Mesothelial cell of epicardium (in vitro differentiated cells): ENCODE results near the gene YBEY. TPM values are rescaled to one million over a fixed set of nuclear protein-coding genes. Genes with fewer than 3 reads are reported as not detected.

Experiments
- DNase-seq, 2 experiments: peaks; one replicate each; pipeline ENCODE4 v3.0.0; 2021; ENCODE audit warnings: low spot score in 2 of 2; ENCODE audit not compliant: unreplicated experiment in 2 of 2
- H3K27ac Mint-ChIP-seq: 2 replicates; pipeline ENCODE4 v1.8.0; 2021; ENCODE audit warnings: mixed read lengths
- H3K27me3 Mint-ChIP-seq: 2 replicates; pipeline ENCODE4 v1.8.0; 2021; ENCODE audit warnings: low read depth, mixed read lengths
- H3K36me3 Mint-ChIP-seq: 2 replicates; pipeline ENCODE4 v1.8.0; 2021; ENCODE audit warnings: mixed read lengths
- H3K4me1 Mint-ChIP-seq: 2 replicates; pipeline ENCODE4 v1.8.0; 2021; ENCODE audit warnings: mixed read lengths
- H3K4me3 Mint-ChIP-seq: 2 replicates; pipeline ENCODE4 v1.8.0; 2021; ENCODE audit warnings: mild to moderate bottlenecking, moderate library complexity, mixed read lengths
- H3K9me3 Mint-ChIP-seq: 2 replicates; pipeline ENCODE4 v1.8.0; 2021; ENCODE audit warnings: mixed read lengths
- CTCF ChIP-seq: fragments of 200-600 bp; sonication (generic); IDR thresholded peaks from one replicate; pipeline ENCODE4 v1.5.0; 2021; ENCODE audit warnings: antibody characterized with exemption; ENCODE audit not compliant: unreplicated experiment
- total RNA-seq: library from RNA; stranded (reverse); gene quantifications from 3 replicates; pipeline ENCODE4 v1.2.1, GENCODE V29; 2021

YBEY gene
- total RNA-seq, 1 donor from 2014 or later, result 18.4 TPM

- no peak overlapping the region for H3K27ac Mint-ChIP-seq
- no peak overlapping the region for H3K4me3 Mint-ChIP-seq
- H3K9me3 Mint-ChIP-seq, result no peaks in the 10 kb centered on the region
- TF ChIP-seq CTCF, result no peak
- H3K27me3 Mint-ChIP-seq, result no peaks in the 10 kb centered on the region
- DNase-seq, result no peak
- H3K36me3 Mint-ChIP-seq, result peaks cover 29% of the 10 kb centered on the region
- no peaks in the 10 kb centered on the region for H3K4me1 Mint-ChIP-seq
Observed at GRCh38 chr21:46346296-46347202, 60.4 kb downstream of the YBEY start.

GRCh38 chr21:46347203-46347550, 61.0 kb downstream of the YBEY start:
- peaks cover 29% of the 10 kb centered on the region for H3K36me3 Mint-ChIP-seq
- no peaks in the 10 kb centered on the region for H3K27me3 Mint-ChIP-seq
- H3K27ac Mint-ChIP-seq, result no peak overlapping the region
- no peaks in the 10 kb centered on the region for H3K9me3 Mint-ChIP-seq
- H3K4me3 Mint-ChIP-seq, result no peak overlapping the region
- TF ChIP-seq CTCF, result no peak
- no peak for DNase-seq
- H3K4me1 Mint-ChIP-seq, result no peaks in the 10 kb centered on the region

Other genes with a start within 250 kb of the YBEY start
- gene COL6A2, start 188.2 kb upstream of the YBEY start, total RNA-seq, result 846 to 986 TPM (median 933 TPM) in 3 replicates
- 8.8 to 12.5 TPM (median 9.6 TPM) in 3 replicates for gene FTCD, start 130.8 kb upstream of the YBEY start, total RNA-seq
- gene SPATC1L, start 101.9 kb upstream of the YBEY start, total RNA-seq, result 27.5 to 28.1 TPM (median 27.6 TPM) in 3 replicates
- gene LSS, start 57.6 kb upstream of the YBEY start, total RNA-seq, result 78.2 to 85.8 TPM (median 80.6 TPM) in 3 replicates
- 138 to 150 TPM (median 139 TPM) in 3 replicates for gene MCM3AP, start 731 bp upstream of the YBEY start, total RNA-seq
- gene C21orf58, start 37.5 kb downstream of the YBEY start, total RNA-seq, result 20.0 to 20.7 TPM (median 20.7 TPM) in 3 replicates
- gene PCNT, start 37.8 kb downstream of the YBEY start, total RNA-seq, result 32.6 to 42.4 TPM (median 41.8 TPM) in 3 replicates
- 54.6 to 57.2 TPM (median 56.9 TPM) in 3 replicates for gene DIP2A, start 172.5 kb downstream of the YBEY start, total RNA-seq